ENCODE data around the gene ANKRD65.
A peak's percentile ranks its signal among the peaks of the same experiment; 100 is the strongest.
"Not testable (repeated sequence)": the region's sequence is repeated elsewhere in the genome, so short reads cannot be mapped to it uniquely, and the experiment has no call there.

Gene ANKRD65

GRCh38 chr1:1452365-1452739 is 31.3 kb upstream of the ANKRD65 start:
- H3K27me3 Mint-ChIP-seq = peaks cover 10% of the 10 kb centered on the region
- H3K4me1 Mint-ChIP-seq, H3K36me3 Mint-ChIP-seq, H3K27ac Mint-ChIP-seq, H3K4me3 Mint-ChIP-seq, H3K9me3 Mint-ChIP-seq, CTCF ChIA-PET, DNase-seq: not testable (repeated sequence)

DNA sequence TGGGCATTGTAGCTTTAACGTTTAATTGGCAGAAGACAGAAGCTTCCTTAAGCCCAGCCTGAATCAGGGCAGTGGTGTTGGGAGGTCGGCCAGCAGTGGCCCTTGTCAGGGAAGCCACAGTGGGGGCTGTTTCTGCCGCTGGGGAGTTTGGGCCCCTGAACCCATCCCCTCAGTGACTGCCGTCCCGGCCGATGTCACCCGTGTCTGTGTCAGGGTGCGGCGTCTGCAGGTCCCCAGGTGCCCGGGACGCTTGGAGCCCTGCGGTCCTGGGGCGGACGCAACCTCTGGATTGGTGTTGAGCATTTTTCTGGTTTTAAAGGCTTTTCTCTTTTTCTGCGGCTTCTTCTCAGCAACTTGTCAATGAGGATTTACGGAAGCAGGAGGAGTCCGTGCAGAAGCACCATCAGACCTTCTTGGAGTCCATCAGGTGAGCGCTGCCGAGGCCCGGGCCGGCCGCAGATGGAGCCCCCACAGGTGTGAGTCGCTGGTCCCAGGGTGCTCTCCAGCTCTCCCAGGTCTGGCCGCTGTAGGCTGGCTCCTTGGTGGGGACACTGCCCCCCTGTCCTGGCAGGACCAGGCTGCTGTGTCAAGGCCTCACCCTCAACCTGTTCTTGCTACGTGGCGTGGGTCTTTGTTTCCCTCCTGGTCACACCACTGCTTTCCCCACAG is 30.8 kb upstream of the ANKRD65 start:
- CTCF ChIA-PET = no interaction called here
- H3K36me3 Mint-ChIP-seq = no peaks in the 10 kb centered on the region

GRCh38 chr1:1450616-1451015 is 29.5 kb upstream of the ANKRD65 start:
- H3K9me3 Mint-ChIP-seq, H3K4me1 Mint-ChIP-seq, H3K4me3 Mint-ChIP-seq, H3K27ac Mint-ChIP-seq, CTCF ChIA-PET, H3K36me3 Mint-ChIP-seq, DNase-seq: not testable (repeated sequence)
- H3K27me3 Mint-ChIP-seq = peaks cover 10% of the 10 kb centered on the region

More for the DNA sequence above, 30.8 kb upstream of the ANKRD65 start:
- H3K27ac Mint-ChIP-seq = no peak overlapping the region
- peaks cover 10% of the 10 kb centered on the region for H3K27me3 Mint-ChIP-seq
- no peak for DNase-seq
- no peaks in the 10 kb centered on the region for H3K9me3 Mint-ChIP-seq
- no peak overlapping the region for H3K4me3 Mint-ChIP-seq
- no peaks in the 10 kb centered on the region for H3K4me1 Mint-ChIP-seq

- Mint-ChIP-seq H3K27me3 (peaks cover 11% of the 10 kb centered on the region), H3K4me1 (no peaks in the 10 kb centered on the region), H3K4me3 (no peak within 1 kb of the TSS), H3K9me3 (no peaks in the 10 kb centered on the region), H3K27ac (no peak within 1 kb of the TSS), H3K36me3 (no peaks in the 10 kb centered on the region)
- CTCF ChIA-PET = interaction anchor here (1.1 kb wide), 1 partner anchor 8 kb away, joined by 4 read pairs; no protein-coding TSS in a partner anchor
- DNase-seq = no peak
These were observed 28.1 kb upstream of the ANKRD65 start, which contains the start of gene ATAD3C for GRCh38 chr1:1449099-1449739. TSS of gene ATAD3C (plus strand) at chr1:1449689. CDS start at chr1:1450684, 995 bp downstream.

DNA sequence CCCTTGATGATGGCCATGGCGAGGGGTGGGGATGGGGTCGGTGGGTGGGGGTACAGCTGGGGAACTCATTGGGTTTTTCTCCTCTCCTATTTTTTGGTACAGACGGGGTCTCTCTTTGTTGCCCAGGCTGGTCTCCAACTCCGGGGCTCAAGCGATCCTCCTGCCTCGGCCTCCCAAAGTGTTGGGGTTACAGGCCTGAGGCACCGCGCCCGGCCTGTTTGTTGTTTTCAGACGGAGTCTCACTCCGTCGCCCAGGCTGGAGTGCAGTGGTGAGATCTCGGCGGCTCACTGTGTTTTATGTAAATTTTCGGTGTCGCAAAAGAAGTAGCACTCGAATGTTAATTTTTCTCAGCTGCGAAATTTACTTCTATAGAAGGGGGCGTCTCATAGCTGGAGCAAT is 25.6 kb upstream of the ANKRD65 start:
- H3K27ac Mint-ChIP-seq, H3K4me3 Mint-ChIP-seq, H3K4me1 Mint-ChIP-seq, H3K36me3 Mint-ChIP-seq, CTCF ChIA-PET, DNase-seq, H3K9me3 Mint-ChIP-seq: not testable (repeated sequence)
- H3K27me3 Mint-ChIP-seq = peaks cover 13% of the 10 kb centered on the region

GRCh38 chr1:1442069-1442770 is 21.1 kb upstream of the ANKRD65 start:
- H3K27ac Mint-ChIP-seq = no peak overlapping the region
- CTCF ChIA-PET = interaction anchor here (1.4 to 2.8 kb wide), 3 partner anchors 11 to 44 kb away, joined by 3 to 10 read pairs (median 9); no protein-coding TSS in a partner anchor
- DNase-seq = no peak

DNA sequence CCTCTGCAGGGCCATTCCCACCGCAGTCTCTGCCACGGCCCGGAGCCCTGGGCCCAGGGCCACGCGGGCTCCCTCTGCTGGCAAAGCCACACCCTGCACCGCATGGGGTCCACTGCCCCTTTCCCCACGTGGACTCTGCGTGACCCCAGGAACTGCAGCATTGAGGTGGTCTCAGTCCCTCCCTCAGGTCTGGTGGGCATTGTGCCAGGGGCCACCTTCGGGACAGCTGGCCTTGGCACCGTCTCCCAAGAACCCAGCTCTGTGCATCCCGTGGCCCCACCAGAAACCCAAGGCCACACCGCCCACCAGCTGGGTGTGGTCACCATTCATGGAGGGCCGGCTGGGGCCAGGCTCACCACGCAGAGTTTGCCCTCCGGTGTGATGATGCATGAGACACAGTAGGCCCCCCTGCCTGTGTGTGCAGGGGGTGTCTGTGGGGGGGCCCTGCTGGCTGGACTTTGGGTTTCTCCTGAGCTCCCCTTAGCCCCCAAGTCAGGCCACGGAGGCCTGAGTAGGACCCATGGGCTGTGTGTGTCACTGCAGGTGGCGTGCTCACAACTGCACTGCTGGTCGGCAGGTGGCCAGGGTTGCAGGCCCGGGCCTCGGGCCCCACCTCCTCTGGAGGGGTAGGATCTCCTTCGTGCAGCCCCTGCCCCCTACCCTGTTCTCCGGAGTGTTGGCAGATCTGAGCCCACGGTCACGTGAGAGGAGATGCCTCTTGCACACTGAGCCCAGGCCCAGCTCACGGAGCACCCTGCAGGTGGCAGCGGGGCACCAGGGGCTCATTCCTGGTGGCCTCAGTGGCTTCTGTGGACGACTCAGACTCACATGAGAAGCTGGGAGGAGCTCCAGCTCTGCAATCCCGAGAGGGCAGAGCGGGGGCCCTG is 20.2 kb upstream of the ANKRD65 start:
- H3K4me1 Mint-ChIP-seq = peaks cover 2% of the 10 kb centered on the region
- peaks cover 43% of the 10 kb centered on the region for H3K27me3 Mint-ChIP-seq
- DNase-seq = peak; percentile 67
- H3K9me3 Mint-ChIP-seq = no peaks in the 10 kb centered on the region
- no peak overlapping the region for H3K27ac Mint-ChIP-seq
- no peak overlapping the region for H3K4me3 Mint-ChIP-seq
- H3K36me3 Mint-ChIP-seq = no peaks in the 10 kb centered on the region
- CTCF ChIA-PET = interaction anchor here (0.8 to 2.8 kb wide), 11 partner anchors 9 to 95 kb away, joined by 3 to 10 read pairs (median 4); partner anchors contain the start of gene ATAD3C

More at GRCh38 chr1:1442069-1442770, 21.1 kb upstream of the ANKRD65 start:
- H3K27me3 Mint-ChIP-seq = peaks cover 33% of the 10 kb centered on the region
- H3K4me3 Mint-ChIP-seq = no peak overlapping the region
- H3K4me1 Mint-ChIP-seq = no peaks in the 10 kb centered on the region
- H3K9me3 Mint-ChIP-seq = no peaks in the 10 kb centered on the region
- no peaks in the 10 kb centered on the region for H3K36me3 Mint-ChIP-seq

GRCh38 chr1:1440262-1441001 is 19.4 kb upstream of the ANKRD65 start:
- H3K36me3 Mint-ChIP-seq = no peaks in the 10 kb centered on the region
- H3K9me3 Mint-ChIP-seq = no peaks in the 10 kb centered on the region
- H3K4me3 Mint-ChIP-seq = no peak overlapping the region
- no peak for DNase-seq
- no peak overlapping the region for H3K27ac Mint-ChIP-seq
- CTCF ChIA-PET = interaction anchor here (0.8 to 2.8 kb wide), 11 partner anchors 9 to 69 kb away, joined by 3 to 10 read pairs (median 4); partner anchors contain the start of gene ATAD3C
- H3K27me3 Mint-ChIP-seq = peaks cover 48% of the 10 kb centered on the region
- peaks cover 4% of the 10 kb centered on the region for H3K4me1 Mint-ChIP-seq

DNA sequence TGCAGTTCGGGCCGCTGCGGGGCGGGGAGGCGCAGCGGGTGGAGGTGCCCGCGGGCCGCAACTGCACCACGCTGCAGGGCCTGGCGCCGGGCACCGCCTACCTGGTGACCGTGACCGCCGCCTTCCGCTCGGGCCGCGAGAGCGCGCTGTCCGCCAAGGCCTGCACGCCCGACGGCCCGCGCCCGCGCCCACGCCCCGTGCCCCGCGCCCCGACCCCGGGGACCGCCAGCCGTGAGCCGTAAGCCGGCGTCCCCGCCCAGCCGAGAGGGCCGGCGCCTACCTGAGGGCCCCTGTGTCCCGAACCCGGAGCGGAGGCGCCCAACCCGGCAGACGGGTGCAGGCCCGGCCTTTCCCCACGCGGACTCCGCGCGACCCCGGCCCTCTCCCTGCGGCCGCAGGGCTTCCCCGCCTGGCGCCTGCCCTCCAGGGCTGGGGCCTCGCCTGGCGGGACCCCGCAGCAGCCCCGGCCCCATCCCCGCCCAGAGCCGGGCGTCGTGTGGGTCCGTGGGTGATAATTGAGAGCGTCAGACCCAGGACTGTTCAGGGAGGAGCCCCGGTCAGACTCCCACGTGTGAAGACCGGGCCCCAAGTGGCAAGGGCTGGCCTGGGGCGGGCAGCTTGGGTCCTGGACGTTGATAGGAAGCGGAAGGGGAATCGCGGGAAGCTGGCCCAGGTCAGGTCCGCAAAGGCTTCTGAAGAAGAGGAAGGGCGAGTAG is 18.6 kb upstream of the ANKRD65 start:
- H3K27me3 Mint-ChIP-seq = peaks cover 55% of the 10 kb centered on the region
- CTCF ChIA-PET = interaction anchor here (0.8 to 2.8 kb wide), 5 partner anchors 8 to 60 kb away, joined by 3 to 10 read pairs (median 6); a partner anchor contains a TSS
- H3K4me1 Mint-ChIP-seq = peaks cover 9% of the 10 kb centered on the region
- H3K4me3 Mint-ChIP-seq = no peak overlapping the region
- no peaks in the 10 kb centered on the region for H3K9me3 Mint-ChIP-seq
- no peak overlapping the region for H3K27ac Mint-ChIP-seq
- H3K36me3 Mint-ChIP-seq = no peaks in the 10 kb centered on the region
- DNase-seq = no peak

DNA sequence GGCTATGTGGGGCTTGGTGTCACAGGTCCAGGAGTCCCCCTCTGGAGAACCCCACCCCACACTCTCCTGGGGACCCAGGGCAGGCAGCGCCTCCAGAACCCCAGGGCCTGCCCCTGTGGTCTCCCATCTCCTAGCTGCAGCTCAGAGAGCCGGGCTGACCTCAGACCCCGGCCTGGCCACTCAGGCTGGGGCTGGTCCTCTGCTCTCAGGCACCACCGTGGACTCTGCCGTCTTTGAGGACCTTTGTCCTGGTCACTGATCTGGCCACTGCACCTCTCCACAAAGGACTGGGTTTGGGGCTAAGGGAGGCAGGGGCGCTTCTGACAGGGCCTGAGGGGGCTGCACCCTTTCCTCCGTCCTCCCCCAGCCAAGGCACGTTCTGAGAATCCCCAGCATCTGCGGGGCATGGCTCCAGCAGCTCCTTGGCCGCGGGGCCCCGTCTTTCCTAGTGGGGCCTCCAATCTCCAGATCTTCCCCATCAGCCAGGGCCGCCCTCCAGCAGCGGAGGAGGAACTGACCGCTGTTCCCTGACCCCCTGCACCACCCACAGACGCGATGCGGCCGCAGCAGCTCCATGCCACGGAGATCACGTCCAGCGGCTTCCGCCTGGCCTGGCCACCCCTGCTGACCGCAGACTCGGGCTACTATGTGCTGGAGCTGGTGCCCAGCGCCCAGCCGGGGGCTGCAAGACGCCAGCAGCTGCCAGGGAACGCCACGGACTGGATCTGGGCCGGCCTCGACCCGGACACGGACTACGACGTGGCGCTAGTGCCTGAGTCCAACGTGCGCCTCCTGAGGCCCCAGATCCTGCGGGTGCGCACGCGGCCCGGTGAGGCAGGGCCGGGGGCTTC is 17.7 kb upstream of the ANKRD65 start:
- DNase-seq = no peak
- H3K27me3 Mint-ChIP-seq = peaks cover 62% of the 10 kb centered on the region
- no peak overlapping the region for H3K4me3 Mint-ChIP-seq

DNA sequence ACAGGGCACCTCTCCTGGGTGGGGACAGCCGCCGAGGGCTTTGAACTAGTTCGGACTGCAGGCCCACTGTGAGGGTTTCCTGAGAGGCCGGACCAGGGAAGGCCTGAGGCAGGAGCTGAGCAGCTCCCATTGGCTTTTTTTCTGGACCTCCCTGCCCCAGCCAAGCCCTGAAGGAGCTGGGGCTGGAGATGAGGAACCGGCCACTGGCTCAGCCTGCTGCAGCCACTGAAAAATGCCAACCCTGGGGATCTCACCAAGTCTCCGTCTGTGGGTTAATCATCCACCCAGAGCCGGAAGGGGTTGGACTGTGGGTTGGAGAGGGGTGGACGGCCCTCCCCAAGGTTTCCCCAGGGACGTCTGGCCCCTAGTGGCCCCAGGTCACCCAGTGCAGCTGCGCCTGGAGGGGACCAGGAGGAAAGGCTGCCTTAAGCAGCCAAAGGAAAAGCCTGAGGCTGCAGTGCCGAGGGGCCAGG is 16.9 kb upstream of the ANKRD65 start:
- Mint-ChIP-seq H3K27ac (no peak overlapping the region), H3K4me1 (peaks cover 9% of the 10 kb centered on the region), H3K4me3 (no peak overlapping the region), H3K9me3 (no peaks in the 10 kb centered on the region), H3K27me3 (peaks cover 70% of the 10 kb centered on the region), H3K36me3 (no peaks in the 10 kb centered on the region)
- DNase-seq = no peak
- CTCF ChIA-PET = interaction anchor here (0.6 to 2.4 kb wide), 3 partner anchors 24 to 67 kb away, joined by 3 to 8 read pairs (median 3); partner anchors contain the start of gene CCNL2

More for the DNA sequence above, 17.7 kb upstream of the ANKRD65 start:
- Mint-ChIP-seq H3K4me1 (peaks cover 9% of the 10 kb centered on the region), H3K36me3 (no peaks in the 10 kb centered on the region), H3K27ac (no peak overlapping the region), H3K9me3 (no peaks in the 10 kb centered on the region)
- CTCF ChIA-PET = interaction anchor here (1.1 to 2.4 kb wide), 2 partner anchors 23 to 66 kb away, joined by 4 to 8 read pairs; no protein-coding TSS in a partner anchor

All from activated naive CD4-positive, alpha-beta T cell treated with anti-CD3 and anti-CD28 coated beads, Interleukin-2, amount 10 ng/mL, durations not matched to agents 7 days and 5 days (primary cell).